GM18867 (cell line): Measurements from ENCODE around the gene TUFT1.
"Not testable (repeated sequence)": the region's sequence is repeated elsewhere in the genome, so short reads cannot be mapped to it uniquely, and the experiment has no call there.

ENCODE experiments used
- ATAC-seq: cut with Tn5 transposase; IDR thresholded peaks from one replicate; pipeline ENCODE4 v1.9.1; 2021; ENCODE audit warnings: mild to moderate bottlenecking, moderate library complexity; ENCODE audit not compliant: unreplicated experiment

Gene TUFT1

DNA sequence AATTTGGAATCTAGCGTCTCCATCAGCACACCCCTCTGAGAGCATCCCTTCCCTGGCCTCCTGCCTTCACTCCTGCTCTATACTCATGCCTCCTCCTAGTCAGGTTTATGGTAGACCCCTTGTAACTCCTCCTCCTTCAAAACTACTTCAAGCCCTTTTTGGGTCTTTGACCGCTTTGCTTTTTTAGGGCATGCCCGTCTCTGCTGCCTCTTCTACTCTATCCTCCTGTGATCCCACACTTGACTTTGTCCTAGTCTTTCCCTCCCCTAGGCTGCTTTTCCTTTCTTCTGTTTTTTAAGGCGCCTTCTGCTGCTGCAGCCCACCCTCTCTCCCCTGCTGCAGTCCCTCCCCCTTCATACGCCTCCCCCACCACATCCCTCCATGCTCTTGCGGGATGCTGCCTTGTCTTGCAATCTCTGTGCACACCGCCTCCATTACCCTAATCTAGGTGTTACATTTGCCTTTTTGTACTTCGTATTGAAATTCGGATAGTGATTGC is 73.2 kb downstream of the TUFT1 start:
- ATAC-seq: no peak

DNA sequence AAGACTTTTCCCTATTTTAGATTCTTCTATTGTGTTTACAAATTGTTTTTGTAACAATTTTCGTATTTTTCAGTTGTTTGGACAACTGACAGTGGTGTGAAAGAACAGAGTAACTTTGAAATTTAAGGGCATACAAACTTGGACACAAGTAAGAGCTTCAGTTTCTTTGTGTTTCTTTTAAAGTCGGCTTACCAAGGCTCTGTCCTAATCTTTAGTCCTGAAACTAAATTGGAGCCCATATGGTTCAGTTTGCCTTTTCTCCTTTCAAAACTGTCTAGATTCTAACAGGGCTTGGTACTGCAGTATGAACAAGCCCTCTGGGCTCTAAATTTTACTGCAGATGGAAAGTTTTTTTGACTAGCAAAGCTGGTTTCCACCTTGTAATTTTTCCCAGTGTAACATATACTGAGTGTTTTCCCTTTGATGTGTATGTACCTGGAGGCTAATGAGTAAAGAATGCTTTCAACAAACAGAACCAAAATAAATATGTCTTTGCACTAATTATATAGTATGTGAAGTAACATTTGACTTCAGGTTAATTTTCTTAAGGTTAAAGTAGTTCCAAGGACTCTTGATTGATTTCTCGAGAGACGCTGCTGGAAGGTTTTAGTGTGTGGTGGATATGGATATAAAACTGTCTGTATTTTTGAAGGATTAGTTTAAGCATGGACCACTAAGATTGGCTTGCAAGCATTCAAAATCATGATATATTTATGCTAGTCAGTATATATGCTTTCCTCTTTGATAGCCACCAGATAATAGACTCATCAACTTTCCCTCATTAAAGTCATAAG is 75.8 kb downstream of the TUFT1 start:
- ATAC-seq: no peak

- no peak for ATAC-seq
Measured at GRCh38 chr1:151616505-151616849, 76.4 kb downstream of the TUFT1 start.

DNA sequence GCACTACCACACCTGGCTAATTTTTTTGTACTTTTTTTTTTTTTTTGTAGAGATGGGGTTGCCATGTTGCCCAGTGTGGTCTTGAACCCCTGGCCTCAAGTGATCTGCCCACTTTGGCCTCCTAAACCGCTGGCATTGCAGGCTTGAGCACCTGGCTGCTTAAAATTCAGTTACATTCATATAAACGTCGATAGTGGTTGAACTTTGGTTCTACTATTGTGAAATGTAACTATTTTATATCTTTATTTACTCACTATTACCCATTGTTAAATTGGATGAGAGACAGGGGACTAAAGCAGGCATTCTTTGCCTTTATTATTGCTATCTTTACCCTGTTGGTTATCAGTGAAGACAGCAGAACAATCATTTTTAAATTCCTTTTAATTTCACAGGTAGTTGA is 77.9 kb downstream of the TUFT1 start:
- no peak for ATAC-seq

DNA sequence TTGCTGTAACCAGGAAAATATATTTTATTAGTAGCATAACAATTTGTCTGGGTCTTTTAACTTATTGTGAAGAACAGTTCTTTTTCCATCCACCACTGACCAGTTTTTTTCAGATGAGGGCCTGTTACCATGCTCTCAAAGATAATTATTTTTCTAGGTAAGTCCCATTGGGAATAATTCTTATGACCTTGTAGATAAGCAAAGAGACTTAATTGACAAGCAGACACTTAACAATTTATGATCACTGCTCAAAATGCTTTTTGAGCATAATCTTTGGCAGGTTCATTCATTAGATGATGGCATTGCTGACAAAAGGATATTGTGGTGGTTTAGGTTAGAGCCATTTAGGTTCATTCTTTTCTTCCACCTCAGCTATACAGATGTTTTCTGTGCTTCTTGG is 78.4 kb downstream of the TUFT1 start:
- no peak for ATAC-seq

GRCh38 chr1:151618996-151619395 is 78.9 kb downstream of the TUFT1 start:
- not testable (repeated sequence) for ATAC-seq

DNA sequence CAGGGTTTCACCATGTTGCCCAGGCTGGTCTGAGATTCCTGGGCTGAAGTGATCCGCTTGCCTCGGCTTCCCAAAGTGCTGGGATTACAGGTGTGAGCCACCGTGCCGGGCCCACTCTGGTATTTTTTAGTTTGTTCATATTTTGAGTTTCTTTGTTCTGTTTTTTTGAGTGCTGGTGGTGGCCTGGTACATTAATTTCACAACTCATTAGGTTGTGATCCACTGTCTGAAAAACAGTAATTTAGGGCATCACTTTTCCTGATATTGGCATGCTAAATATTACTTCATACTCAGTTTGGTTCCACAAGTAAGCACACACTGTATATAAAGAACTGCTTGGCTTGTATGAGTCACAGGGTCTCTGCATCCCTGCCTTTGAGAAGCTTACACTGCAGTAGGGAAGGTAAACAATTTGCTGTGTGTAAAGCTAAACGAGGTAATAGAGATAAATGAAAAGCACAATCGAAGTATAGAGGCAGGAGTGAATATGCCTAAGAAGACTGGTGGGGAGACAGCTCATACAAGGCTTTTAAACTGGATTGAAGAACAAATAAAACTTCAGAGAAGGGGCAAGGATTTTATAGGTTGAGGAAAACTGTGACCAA is 79.5 kb downstream of the TUFT1 start:
- ATAC-seq: no peak

- no peak for ATAC-seq
Measured at GRCh38 chr1:151620286-151620685, 80.2 kb downstream of the TUFT1 start.

DNA sequence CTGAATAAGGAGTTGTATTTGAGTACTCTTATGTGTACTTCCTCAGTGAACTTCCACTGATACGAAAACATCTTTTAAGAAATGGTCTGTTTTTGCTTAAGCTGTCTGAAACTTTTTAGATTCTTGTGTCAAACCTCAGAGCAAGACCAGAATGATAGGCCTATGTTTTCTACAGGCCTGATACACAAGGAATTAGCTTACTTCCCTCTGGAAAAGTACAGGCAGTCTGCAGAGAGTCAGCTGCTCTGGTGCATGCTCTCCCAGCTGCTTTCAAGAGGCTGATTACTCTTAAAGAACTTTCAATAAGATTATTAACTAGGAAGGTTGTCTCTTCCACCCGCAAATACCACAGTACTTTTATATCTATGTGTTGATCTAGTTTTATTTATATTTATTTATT is 81.2 kb downstream of the TUFT1 start:
- no peak for ATAC-seq

DNA sequence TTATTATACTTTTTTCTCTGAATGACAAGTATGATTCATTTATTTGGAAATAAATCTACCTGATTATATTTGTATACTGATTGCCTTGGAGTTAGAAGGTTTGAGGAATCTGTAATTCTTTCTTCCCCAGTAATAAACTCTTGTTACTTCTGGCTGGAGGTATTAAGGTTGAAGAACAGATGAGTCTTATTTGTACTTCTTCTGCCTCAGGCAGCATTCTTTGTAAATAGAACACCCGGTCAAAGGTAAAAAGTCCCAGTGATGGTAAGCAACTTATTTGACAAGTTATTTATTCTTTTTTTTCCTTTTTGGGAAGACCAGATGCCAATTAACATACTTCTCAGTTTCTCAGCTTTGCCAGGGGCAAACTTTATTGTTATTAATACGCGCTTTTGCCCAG is 84.7 kb downstream of the TUFT1 start:
- no peak for ATAC-seq

GRCh38 chr1:151626740-151627334 is 86.7 kb downstream of the TUFT1 start:
- no peak for ATAC-seq

DNA sequence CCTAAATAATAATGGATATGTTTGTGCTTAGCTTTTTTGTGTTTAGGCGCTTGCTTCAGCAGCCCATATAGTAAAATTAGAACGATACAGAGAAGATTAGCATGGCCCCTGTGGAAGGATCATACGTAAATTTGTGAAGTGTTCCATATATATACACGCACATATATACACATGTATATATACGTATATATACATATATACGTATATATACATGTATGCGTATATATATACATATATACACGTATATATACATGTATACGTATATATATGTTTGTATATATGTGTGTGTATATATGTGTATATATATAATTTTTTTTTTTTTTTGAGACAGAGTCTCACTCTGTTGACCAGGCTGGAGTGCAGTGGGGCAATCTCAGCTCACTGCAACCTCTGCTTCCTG is 89.2 kb downstream of the TUFT1 start:
- no peak for ATAC-seq
